Esophagus squamous epithelium (tissue), 4 donors: ENCODE measurements around the gene CSNK2A3.

ENCODE experiments used
- CTCF ChIP-seq, 6 experiments: fragments of 450-650 bp in 4 of 6; fragments of 200-600 bp in 2 of 6; sonication (generic) in 2 of 6; IDR thresholded peaks; one replicate each; pipeline ENCODE4 v1.5.1; 2016 to 2019; ENCODE audit warnings: antibody characterized with exemption in 6 of 6, mild to moderate bottlenecking in 4 of 6, moderate library complexity in 4 of 6
- POLR2A ChIP-seq, 4 donors: fragments of 450-650 bp; IDR thresholded peaks; one replicate each; pipeline ENCODE4 v1.6.1; 2017; ENCODE audit warnings: antibody characterized with exemption in 4 of 4, mild to moderate bottlenecking in 4 of 4, moderate library complexity in 3 of 4

DNA sequence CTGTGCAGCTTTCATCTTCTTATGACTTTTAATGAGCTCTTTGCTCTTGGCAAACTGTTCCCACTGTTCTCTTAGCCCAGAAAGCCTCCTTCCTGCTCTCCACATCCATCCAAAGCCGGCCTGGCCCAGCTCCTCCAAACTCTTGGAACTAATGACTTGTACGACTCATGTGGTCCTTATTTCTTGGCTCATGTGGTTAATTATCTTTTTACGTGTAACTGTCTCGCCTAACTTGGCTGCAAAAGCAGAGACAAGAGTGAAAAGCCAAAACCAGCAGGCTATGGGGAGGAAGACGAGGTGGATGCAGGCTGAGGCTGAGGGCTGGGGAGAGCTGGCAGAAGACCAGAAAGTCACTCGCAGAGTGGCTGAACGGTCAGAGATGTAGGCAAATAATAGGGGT is 5.5 kb downstream of the CSNK2A3 start:
- TF ChIP-seq CTCF (IDR thresholded peaks at IDR 0.05): no peak
- TF ChIP-seq POLR2A (IDR thresholded peaks at IDR 0.05): no peak
